ENCODE results near the gene FOXP1.

Gene FOXP1

GRCh38 chr3:71039332-71039731, 544.2 kb downstream of the FOXP1 start:
- Histone ChIP-seq H3K9me3 (ENCODE audit: control insufficient read depth, insufficient read depth, low read length) (no peaks in the 10 kb centered on the region), H3K4me1 (ENCODE audit: control insufficient read depth, insufficient read depth, low read length) (peaks cover 6% of the 10 kb centered on the region), H3K9ac (ENCODE audit: low read depth, low read length) (no peak overlapping the region), H3K4me3 (ENCODE audit: low read depth, low read length) (no peak overlapping the region), H3K27me3 (ENCODE audit: control insufficient read depth, insufficient read depth, low read length) (no peaks in the 10 kb centered on the region), H3K36me3 (ENCODE audit: control insufficient read depth, insufficient read depth, low read length) (peaks cover 6% of the 10 kb centered on the region)

- Histone ChIP-seq H3K27me3 (ENCODE audit: control insufficient read depth, insufficient read depth, low read length) (no peaks in the 10 kb centered on the region), H3K9me3 (ENCODE audit: control insufficient read depth, insufficient read depth, low read length) (no peaks in the 10 kb centered on the region), H3K4me3 (ENCODE audit: low read depth, low read length) (no peak overlapping the region), H3K36me3 (ENCODE audit: control insufficient read depth, insufficient read depth, low read length) (peaks cover 6% of the 10 kb centered on the region), H3K9ac (ENCODE audit: low read depth, low read length) (no peak overlapping the region), H3K4me1 (ENCODE audit: control insufficient read depth, insufficient read depth, low read length) (peaks cover 13% of the 10 kb centered on the region)
Observed at GRCh38 chr3:71037775-71038174, 545.8 kb downstream of the FOXP1 start.

- Histone ChIP-seq H3K36me3 (ENCODE audit: control insufficient read depth, insufficient read depth, low read length) (peaks cover under 1% of the 10 kb centered on the region), H3K9me3 (ENCODE audit: control insufficient read depth, insufficient read depth, low read length) (no peaks in the 10 kb centered on the region), H3K4me3 (ENCODE audit: low read depth, low read length) (no peak overlapping the region)
Observed at GRCh38 chr3:71035886-71036285, 547.6 kb downstream of the FOXP1 start.

GRCh38 chr3:71035314-71035713, 548.2 kb downstream of the FOXP1 start:
- H3K4me1 ChIP-seq (ENCODE audit: control insufficient read depth, insufficient read depth, low read length) = peaks cover 13% of the 10 kb centered on the region
- no peaks in the 10 kb centered on the region for H3K27me3 ChIP-seq (ENCODE audit: control insufficient read depth, insufficient read depth, low read length)
- no peaks in the 10 kb centered on the region for H3K36me3 ChIP-seq (ENCODE audit: control insufficient read depth, insufficient read depth, low read length)
- H3K4me3 ChIP-seq (ENCODE audit: low read depth, low read length) = no peak overlapping the region
- no peak overlapping the region for H3K9ac ChIP-seq (ENCODE audit: low read depth, low read length)
- H3K9me3 ChIP-seq (ENCODE audit: control insufficient read depth, insufficient read depth, low read length) = no peaks in the 10 kb centered on the region

More at GRCh38 chr3:71035886-71036285, 547.6 kb downstream of the FOXP1 start:
- no peaks in the 10 kb centered on the region for H3K27me3 ChIP-seq (ENCODE audit: control insufficient read depth, insufficient read depth, low read length)
- H3K9ac ChIP-seq (ENCODE audit: low read depth, low read length) = no peak overlapping the region
- H3K4me1 ChIP-seq (ENCODE audit: control insufficient read depth, insufficient read depth, low read length) = peaks cover 13% of the 10 kb centered on the region

GRCh38 chr3:71033681-71034220, 549.8 kb downstream of the FOXP1 start:
- Histone ChIP-seq H3K4me1 (ENCODE audit: control insufficient read depth, insufficient read depth, low read length) (peaks cover 13% of the 10 kb centered on the region), H3K27me3 (ENCODE audit: control insufficient read depth, insufficient read depth, low read length) (no peaks in the 10 kb centered on the region), H3K9me3 (ENCODE audit: control insufficient read depth, insufficient read depth, low read length) (no peaks in the 10 kb centered on the region), H3K36me3 (ENCODE audit: control insufficient read depth, insufficient read depth, low read length) (no peaks in the 10 kb centered on the region), H3K9ac (ENCODE audit: low read depth, low read length) (no peak overlapping the region), H3K4me3 (ENCODE audit: low read depth, low read length) (no peak overlapping the region)

- no peak overlapping the region for H3K9ac ChIP-seq (ENCODE audit: low read depth, low read length)
- no peaks in the 10 kb centered on the region for H3K27me3 ChIP-seq (ENCODE audit: control insufficient read depth, insufficient read depth, low read length)
- H3K9me3 ChIP-seq (ENCODE audit: control insufficient read depth, insufficient read depth, low read length) = no peaks in the 10 kb centered on the region
- no peaks in the 10 kb centered on the region for H3K36me3 ChIP-seq (ENCODE audit: control insufficient read depth, insufficient read depth, low read length)
- peaks cover 6% of the 10 kb centered on the region for H3K4me1 ChIP-seq (ENCODE audit: control insufficient read depth, insufficient read depth, low read length)
- no peak overlapping the region for H3K4me3 ChIP-seq (ENCODE audit: low read depth, low read length)
Observed at GRCh38 chr3:71031914-71032521, 551.5 kb downstream of the FOXP1 start.

GRCh38 chr3:71031181-71031580, 552.3 kb downstream of the FOXP1 start:
- H3K9me3 ChIP-seq (ENCODE audit: control insufficient read depth, insufficient read depth, low read length) = no peaks in the 10 kb centered on the region
- peaks cover 6% of the 10 kb centered on the region for H3K4me1 ChIP-seq (ENCODE audit: control insufficient read depth, insufficient read depth, low read length)
- H3K4me3 ChIP-seq (ENCODE audit: low read depth, low read length) = no peak overlapping the region
- H3K9ac ChIP-seq (ENCODE audit: low read depth, low read length) = no peak overlapping the region
- no peaks in the 10 kb centered on the region for H3K27me3 ChIP-seq (ENCODE audit: control insufficient read depth, insufficient read depth, low read length)
- H3K36me3 ChIP-seq (ENCODE audit: control insufficient read depth, insufficient read depth, low read length) = no peaks in the 10 kb centered on the region

- Histone ChIP-seq H3K4me1 (ENCODE audit: control insufficient read depth, insufficient read depth, low read length) (peaks cover 6% of the 10 kb centered on the region), H3K9me3 (ENCODE audit: control insufficient read depth, insufficient read depth, low read length) (no peaks in the 10 kb centered on the region), H3K9ac (ENCODE audit: low read depth, low read length) (no peak overlapping the region), H3K27me3 (ENCODE audit: control insufficient read depth, insufficient read depth, low read length) (no peaks in the 10 kb centered on the region), H3K36me3 (ENCODE audit: control insufficient read depth, insufficient read depth, low read length) (no peaks in the 10 kb centered on the region), H3K4me3 (ENCODE audit: low read depth, low read length) (no peak overlapping the region)
Observed at GRCh38 chr3:71030748-71031147, 552.8 kb downstream of the FOXP1 start.

- Histone ChIP-seq H3K9me3 (ENCODE audit: control insufficient read depth, insufficient read depth, low read length) (no peaks in the 10 kb centered on the region), H3K4me3 (ENCODE audit: low read depth, low read length) (no peak overlapping the region), H3K4me1 (ENCODE audit: control insufficient read depth, insufficient read depth, low read length) (peaks cover 6% of the 10 kb centered on the region), H3K36me3 (ENCODE audit: control insufficient read depth, insufficient read depth, low read length) (no peaks in the 10 kb centered on the region), H3K27me3 (ENCODE audit: control insufficient read depth, insufficient read depth, low read length) (no peaks in the 10 kb centered on the region), H3K9ac (ENCODE audit: low read depth, low read length) (no peak overlapping the region)
Observed at GRCh38 chr3:71029770-71030169, 553.8 kb downstream of the FOXP1 start.

GRCh38 chr3:71028802-71029201, 554.7 kb downstream of the FOXP1 start:
- Histone ChIP-seq H3K4me1 (ENCODE audit: control insufficient read depth, insufficient read depth, low read length) (peaks cover 6% of the 10 kb centered on the region), H3K36me3 (ENCODE audit: control insufficient read depth, insufficient read depth, low read length) (no peaks in the 10 kb centered on the region), H3K9ac (ENCODE audit: low read depth, low read length) (no peak overlapping the region), H3K4me3 (ENCODE audit: low read depth, low read length) (no peak overlapping the region), H3K27me3 (ENCODE audit: control insufficient read depth, insufficient read depth, low read length) (no peaks in the 10 kb centered on the region), H3K9me3 (ENCODE audit: control insufficient read depth, insufficient read depth, low read length) (no peaks in the 10 kb centered on the region)

GRCh38 chr3:71028184-71028583, 555.3 kb downstream of the FOXP1 start:
- no peaks in the 10 kb centered on the region for H3K9me3 ChIP-seq (ENCODE audit: control insufficient read depth, insufficient read depth, low read length)
- no peak overlapping the region for H3K9ac ChIP-seq (ENCODE audit: low read depth, low read length)
- H3K27me3 ChIP-seq (ENCODE audit: control insufficient read depth, insufficient read depth, low read length) = no peaks in the 10 kb centered on the region
- no peak overlapping the region for H3K4me3 ChIP-seq (ENCODE audit: low read depth, low read length)
- H3K4me1 ChIP-seq (ENCODE audit: control insufficient read depth, insufficient read depth, low read length) = peaks cover 4% of the 10 kb centered on the region
- no peaks in the 10 kb centered on the region for H3K36me3 ChIP-seq (ENCODE audit: control insufficient read depth, insufficient read depth, low read length)

Measured in iPS-15b (cell line).